Bronchial epithelial cell (primary cell): Measurements from ENCODE around the gene DELE1. TPM values are rescaled to one million over a fixed set of nuclear protein-coding genes. Genes with fewer than 3 reads are reported as not detected.
A peak's percentile ranks its signal among the peaks of the same experiment; 100 is the strongest.

ENCODE experiments used
- DNase-seq: peaks from one replicate; pipeline ENCODE4 v3.0.0-alpha.2; 2010; ENCODE audit warnings: low read depth
- FAIRE-seq: peaks from 2 replicates; lab custom pipeline; 2011; peaks lifted over from hg19 to GRCh38; lab: Jason Lieb, UNC
- H3K27me3 ChIP-seq: 2 replicates; pipeline ENCODE4 v1.5.1; 2011; ENCODE audit warnings: low read length; ENCODE audit not compliant: control insufficient read depth, insufficient read depth
- H3K36me3 ChIP-seq: 2 replicates; pipeline ENCODE4 v1.5.1; 2011; ENCODE audit warnings: low read length; ENCODE audit not compliant: control insufficient read depth, insufficient read depth
- H3K4me3 ChIP-seq: 2 replicates; pipeline ENCODE4 v1.5.1; 2011; ENCODE audit warnings: mild to moderate bottlenecking, low read depth, low read length, control low read depth
- total RNA-seq: library from RNA; depleted of rRNA; stranded (reverse); fragments of >200 nt; gene quantifications from 2 replicates; pipeline ENCODE4 v1.2.1, GENCODE V29; 2014
- TF ChIP-seq, protein P1 (sequence below): IDR thresholded peaks from 2 replicates; pipeline ENCODE4 v1.5.1; 2011; ENCODE audit warnings: mild to moderate bottlenecking, moderate library complexity, low read length, control low read depth, inconsistent platforms; ENCODE audit not compliant: insufficient read depth, severe bottlenecking

Gene DELE1
- total RNA-seq, 1 donor from 2014 or later = 14.0 TPM

DNA sequence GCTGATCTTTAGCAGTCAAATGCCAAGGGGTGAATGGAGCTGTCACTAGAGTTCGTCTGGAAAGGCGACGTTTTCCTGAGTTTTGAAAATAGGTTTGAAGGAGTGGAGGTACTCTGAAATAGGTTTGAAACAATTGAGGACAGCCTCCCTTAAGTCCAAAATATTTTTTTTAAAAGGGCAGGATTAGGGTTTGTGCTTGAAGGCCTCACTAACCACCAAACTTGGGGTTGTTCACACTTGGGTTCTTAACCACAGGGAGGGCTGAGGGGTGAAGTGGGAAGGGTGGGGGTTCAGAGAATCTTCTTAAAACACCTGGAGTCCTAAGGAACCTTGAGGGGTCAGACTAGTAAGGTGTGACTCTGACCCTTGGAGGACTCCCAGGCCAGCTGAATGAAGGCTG is 37.8 kb downstream of the DELE1 start:
- TF ChIP-seq, protein P1, sequence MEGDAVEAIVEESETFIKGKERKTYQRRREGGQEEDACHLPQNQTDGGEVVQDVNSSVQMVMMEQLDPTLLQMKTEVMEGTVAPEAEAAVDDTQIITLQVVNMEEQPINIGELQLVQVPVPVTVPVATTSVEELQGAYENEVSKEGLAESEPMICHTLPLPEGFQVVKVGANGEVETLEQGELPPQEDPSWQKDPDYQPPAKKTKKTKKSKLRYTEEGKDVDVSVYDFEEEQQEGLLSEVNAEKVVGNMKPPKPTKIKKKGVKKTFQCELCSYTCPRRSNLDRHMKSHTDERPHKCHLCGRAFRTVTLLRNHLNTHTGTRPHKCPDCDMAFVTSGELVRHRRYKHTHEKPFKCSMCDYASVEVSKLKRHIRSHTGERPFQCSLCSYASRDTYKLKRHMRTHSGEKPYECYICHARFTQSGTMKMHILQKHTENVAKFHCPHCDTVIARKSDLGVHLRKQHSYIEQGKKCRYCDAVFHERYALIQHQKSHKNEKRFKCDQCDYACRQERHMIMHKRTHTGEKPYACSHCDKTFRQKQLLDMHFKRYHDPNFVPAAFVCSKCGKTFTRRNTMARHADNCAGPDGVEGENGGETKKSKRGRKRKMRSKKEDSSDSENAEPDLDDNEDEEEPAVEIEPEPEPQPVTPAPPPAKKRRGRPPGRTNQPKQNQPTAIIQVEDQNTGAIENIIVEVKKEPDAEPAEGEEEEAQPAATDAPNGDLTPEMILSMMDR = no peak

DNA sequence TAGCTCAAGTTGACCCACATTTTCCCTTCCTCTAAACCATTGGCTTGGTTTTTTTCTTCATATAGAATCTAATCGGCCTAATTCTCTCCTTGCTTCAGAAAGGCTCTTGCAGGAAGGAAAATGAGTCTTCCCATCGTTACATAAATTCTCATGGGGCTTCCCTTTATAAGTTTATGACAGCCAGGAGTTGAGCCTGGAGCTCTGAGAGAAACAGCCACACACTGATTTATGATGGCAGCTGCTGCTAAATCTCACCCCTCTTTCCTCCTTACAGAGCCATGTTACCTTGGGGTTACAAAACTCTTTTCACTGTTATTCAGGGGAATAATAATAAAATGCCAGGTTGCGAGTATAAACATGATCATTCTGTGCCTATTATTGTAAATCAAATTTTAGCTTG is 40.0 kb downstream of the DELE1 start:
- no peak for DNase-seq
- Histone ChIP-seq H3K27me3 (no peaks in the 10 kb centered on the region), H3K4me3 (no peak overlapping the region), H3K36me3 (no peaks in the 10 kb centered on the region)
- FAIRE-seq = no peak
- TF ChIP-seq, protein P1 = no peak

More for the DNA sequence above, 37.8 kb downstream of the DELE1 start:
- Histone ChIP-seq H3K36me3 (no peaks in the 10 kb centered on the region), H3K27me3 (no peaks in the 10 kb centered on the region), H3K4me3 (no peak overlapping the region)
- DNase-seq (no peak), FAIRE-seq (no peak)

DNA sequence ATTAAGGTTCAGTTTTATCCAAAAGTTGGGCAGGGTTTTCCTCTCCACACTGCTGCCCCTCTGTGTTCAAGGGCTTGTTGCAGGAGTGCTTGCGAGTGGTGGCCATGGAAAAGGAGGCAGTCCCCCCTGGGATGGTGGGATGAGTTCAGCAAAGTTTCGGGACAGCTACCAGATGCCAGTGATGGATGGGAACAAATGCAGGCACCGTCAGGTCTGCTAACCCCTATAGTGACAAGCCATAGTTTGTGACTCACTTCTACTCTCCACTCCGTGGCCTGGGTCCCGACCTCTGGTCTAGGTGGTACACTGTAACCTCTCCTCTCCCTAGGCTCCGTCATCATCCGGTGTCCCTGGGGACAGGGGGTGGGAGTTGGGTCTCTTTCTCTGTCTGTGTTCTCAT is 41.4 kb downstream of the DELE1 start:
- DNase-seq = no peak
- TF ChIP-seq, protein P1 = no peak
- no peak for FAIRE-seq
- H3K4me3 ChIP-seq = no peak overlapping the region
- no peaks in the 10 kb centered on the region for H3K27me3 ChIP-seq
- no peaks in the 10 kb centered on the region for H3K36me3 ChIP-seq

DNA sequence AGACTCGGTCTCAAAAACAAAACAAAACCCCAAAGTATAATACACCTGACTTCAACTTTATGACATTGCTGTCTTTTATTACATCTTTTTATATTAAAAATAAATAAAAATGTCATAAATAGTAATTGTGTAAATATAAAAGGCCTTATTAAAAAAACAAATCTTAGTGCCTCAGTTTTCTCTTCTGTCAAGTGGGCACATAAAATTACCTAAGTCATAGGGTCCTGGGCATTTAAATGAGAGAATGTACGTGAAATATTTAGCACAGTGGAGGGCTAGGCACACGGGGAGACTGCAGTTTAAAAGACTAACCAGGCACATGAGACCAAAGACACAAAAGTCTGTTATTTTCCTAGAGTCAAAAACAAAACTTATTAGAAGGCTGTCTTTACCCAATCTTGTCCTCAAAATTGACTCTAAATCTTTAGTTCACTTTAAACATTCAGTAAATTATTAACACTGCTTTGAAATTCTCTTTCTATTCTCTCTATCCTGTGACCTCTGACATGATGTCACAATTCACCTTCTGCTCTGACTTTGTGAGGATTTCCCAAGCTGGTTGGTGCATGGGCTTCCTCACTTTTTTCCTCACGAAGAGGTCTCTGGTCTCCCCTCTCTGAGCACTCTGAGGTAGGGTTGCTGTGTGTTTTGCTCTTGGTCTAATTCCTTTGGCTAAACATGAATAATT is 42.7 kb downstream of the DELE1 start:
- Histone ChIP-seq H3K27me3 (no peaks in the 10 kb centered on the region), H3K36me3 (no peaks in the 10 kb centered on the region), H3K4me3 (no peak overlapping the region)
- DNase-seq = no peak
- no peak for FAIRE-seq
- TF ChIP-seq, protein P1 = no peak

DNA sequence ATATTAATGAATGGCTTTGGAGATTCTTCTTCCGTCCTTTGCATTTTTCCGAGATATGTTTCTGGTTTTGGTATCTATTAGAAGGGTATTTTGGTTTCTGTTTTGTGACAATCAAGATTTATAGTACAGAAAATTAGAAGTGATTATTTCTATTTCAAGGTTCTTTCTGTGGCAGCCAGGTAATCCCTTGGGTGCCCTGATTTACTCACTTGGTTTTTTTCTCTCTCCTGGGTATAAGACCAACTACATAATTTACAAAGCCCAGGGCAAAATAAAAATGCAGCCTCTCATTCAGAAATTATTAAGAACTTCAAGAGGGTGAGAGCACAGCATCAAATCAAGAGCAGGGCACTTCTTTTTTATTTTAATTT is 43.3 kb downstream of the DELE1 start:
- no peak for FAIRE-seq
- TF ChIP-seq, protein P1 = no peak
- H3K36me3 ChIP-seq = no peaks in the 10 kb centered on the region
- no peak overlapping the region for H3K4me3 ChIP-seq
- DNase-seq = no peak
- H3K27me3 ChIP-seq = no peaks in the 10 kb centered on the region

DNA sequence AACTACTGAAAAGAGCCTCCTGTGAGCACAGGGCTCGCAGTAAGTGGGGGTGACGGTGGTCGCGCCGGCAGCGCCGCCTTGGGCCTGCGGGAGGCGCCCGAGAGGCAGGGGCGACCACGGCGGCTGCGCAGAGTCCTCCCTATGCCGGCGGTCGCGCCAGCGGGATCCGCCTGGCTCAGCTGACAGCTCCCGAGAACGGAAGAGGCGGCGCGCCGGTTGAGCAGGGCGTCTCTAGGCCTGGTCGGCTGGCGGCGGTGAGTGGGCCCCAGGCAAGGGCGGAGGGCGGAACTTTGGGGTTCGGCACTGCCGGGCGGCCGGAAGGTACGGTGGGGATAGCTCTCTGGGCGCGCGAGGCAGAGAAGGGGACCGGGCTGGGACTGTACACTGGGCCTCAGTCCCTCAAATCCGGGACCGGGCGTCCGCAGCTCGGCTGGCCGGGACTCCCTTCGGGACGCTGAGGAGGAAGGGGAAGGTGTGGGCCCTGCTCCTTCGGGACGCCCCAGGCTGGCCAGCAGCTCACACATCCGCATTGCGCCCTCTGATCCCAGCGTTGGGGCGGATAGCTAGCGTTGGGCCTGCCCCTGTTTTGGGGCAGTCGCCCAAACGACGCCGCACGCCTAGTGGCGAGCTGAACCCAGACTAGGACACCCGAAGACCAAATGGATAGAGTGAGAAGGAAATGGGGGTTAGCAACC is 45.4 kb downstream of the DELE1 start, which contains the start of gene RNF14:
TSS of gene RNF14 (plus strand) at position 192 of the 695 bp plus-strand sequence. CDS start 4,484 bp downstream, outside the sequence.
- peak; percentile 81 for DNase-seq
- no peaks in the 10 kb centered on the region for H3K27me3 ChIP-seq
- H3K4me3 ChIP-seq = peak within 1 kb of the TSS; percentile 47
- TF ChIP-seq, protein P1 = peak; percentile 98
- peaks cover 2% of the 10 kb centered on the region for H3K36me3 ChIP-seq
- no peak for FAIRE-seq
